NCI-H1417 (cell line): ENCODE measurements around the gene SEC14L6.

Source experiments
- DNase-seq, 3 experiments: peaks; one replicate each; lab custom pipeline; 2025; lab: John Stamatoyannopoulos, UW

Gene SEC14L6

GRCh38 chr22:30495041-30495784, 51.3 kb downstream of the SEC14L6 start:
- no peak for DNase-seq

DNA sequence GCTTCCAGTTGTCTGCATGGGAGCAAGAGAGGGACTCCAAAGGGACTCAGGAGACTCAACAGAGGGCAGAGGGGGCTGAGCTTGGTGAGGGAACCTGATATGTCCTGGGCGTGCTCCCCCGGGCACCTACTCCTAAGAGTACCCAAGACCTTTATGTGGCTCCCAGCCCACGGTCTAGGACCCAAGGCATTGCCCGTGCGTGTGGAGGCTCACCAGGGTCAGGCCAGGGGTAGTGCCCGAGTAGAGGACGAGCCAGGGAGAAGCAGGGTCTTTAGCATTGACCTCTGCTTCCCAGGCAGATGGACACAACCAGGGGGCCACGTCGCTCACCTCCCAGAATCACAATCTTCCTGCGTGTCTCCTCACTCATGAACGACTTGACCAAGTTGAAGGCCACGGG, 54.4 kb downstream of the SEC14L6 start:
- no peak for DNase-seq

DNA sequence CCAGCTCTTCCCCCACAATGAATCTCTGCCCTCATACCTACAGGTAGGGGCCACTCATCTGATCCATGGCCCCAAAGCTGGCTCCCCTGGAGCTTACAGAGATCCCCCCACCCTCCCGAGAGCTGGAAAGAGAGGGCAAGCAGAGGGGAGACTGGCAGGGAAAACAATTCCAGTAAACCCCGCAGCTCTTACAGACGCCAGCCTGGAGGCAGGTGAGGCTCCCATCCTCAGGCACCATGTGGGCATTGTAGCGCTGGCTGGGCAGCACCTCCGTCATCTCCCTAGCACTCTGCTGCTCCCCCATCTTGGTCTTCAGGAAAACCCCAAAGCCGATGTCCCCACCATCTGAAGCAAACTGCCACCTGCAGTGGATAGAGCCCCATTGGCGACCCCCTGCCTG, 55.2 kb downstream of the SEC14L6 start:
- no peak for DNase-seq

GRCh38 chr22:30490399-30490798, 56.1 kb downstream of the SEC14L6 start:
- no peak for DNase-seq

DNA sequence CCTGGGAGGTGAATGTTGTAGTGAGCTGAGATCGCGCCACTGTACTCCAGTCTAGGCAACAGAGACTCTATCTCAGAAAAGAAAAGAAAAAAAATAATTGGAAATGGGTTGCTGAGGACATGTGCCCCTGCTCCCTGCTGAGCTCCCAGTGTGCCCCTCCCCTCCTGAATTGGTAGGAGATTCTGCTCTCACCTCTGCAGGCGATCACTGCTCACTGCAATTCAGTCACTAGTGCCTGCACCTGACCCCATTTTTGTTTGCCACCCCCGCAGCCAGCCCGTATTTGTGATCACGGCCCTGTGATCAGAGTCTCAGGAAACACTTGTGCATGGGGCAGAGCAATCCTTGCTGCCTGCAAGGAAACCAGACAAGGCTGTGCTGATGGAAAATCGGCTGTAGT, 58.4 kb downstream of the SEC14L6 start:
- DNase-seq: no peak

- no peak for DNase-seq
Measured at GRCh38 chr22:30486661-30487115, 59.9 kb downstream of the SEC14L6 start.

- DNase-seq: no peak
Measured at GRCh38 chr22:30486118-30486517, 60.4 kb downstream of the SEC14L6 start.

DNA sequence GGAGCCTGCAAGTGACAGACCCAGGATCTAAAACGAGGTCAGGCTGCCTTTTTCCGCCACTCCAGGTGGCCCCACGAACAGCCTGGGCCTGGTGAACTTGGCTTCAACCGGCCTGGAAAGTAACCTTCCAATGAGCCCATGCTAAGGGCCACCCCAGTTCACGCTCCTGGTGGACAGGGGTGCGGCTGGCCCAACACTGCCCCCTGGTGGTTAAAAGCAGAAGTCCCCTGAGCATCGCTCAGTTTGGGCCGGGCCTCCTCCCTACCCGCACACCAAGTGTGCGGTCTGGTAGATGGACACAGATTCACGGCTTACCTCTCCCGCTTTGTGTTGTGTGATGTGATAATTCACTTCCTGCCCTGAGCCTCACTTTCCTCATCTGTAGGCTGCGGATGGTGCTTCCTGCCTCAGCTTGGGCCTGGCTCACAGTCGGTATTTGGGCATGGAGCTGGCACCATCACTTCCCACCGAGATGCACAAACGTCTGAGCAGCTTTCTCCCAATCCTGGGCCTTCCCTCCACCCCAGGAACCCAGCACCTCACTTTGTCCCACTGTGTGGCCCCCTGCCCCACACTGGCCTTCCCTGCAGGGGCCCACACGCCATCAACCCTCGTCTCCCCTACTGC, 61.1 kb downstream of the SEC14L6 start:
- peak; percentile 0 to 46 (median 27) for DNase-seq

DNA sequence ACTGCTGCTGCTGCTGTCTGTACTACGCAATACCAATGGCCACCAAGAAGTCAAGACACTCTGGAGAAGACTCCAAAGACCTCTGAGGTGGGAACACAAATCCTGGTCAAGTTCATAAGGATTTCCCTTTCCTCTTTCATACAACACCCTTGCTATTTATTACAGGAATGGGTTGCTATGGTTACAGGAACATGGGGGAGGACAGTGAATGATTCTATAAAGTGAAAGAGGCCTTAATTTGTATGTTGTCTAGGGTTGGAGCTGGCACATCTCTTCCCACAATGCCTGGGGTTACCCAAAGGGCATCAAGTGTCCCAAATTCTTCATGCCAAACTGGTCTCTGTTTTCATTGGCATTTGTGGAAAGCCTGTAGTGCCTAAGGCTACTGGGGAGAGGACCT, 63.4 kb downstream of the SEC14L6 start:
- DNase-seq: no peak

DNA sequence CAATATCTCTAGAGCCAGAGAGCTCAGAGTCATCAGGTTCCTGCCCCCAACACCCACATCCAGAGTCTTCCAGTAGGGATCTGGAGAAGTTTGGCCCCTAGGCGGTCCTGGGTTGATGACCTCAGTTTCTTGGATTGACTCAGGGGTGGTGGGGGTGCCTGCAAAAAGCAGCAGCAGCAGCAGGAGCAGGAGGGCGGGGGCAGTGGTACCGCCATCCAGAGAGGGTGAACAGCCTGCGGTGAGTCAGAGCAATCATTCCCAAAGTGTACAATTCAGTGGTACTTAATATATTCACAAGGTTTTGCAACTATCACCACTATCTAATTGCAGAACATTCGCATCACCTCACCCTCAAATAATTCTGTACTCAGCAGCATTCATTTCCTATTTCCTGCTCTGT, 64.8 kb downstream of the SEC14L6 start:
- no peak for DNase-seq

- DNase-seq: no peak
Measured at GRCh38 chr22:30479981-30480380, 66.6 kb downstream of the SEC14L6 start.

DNA sequence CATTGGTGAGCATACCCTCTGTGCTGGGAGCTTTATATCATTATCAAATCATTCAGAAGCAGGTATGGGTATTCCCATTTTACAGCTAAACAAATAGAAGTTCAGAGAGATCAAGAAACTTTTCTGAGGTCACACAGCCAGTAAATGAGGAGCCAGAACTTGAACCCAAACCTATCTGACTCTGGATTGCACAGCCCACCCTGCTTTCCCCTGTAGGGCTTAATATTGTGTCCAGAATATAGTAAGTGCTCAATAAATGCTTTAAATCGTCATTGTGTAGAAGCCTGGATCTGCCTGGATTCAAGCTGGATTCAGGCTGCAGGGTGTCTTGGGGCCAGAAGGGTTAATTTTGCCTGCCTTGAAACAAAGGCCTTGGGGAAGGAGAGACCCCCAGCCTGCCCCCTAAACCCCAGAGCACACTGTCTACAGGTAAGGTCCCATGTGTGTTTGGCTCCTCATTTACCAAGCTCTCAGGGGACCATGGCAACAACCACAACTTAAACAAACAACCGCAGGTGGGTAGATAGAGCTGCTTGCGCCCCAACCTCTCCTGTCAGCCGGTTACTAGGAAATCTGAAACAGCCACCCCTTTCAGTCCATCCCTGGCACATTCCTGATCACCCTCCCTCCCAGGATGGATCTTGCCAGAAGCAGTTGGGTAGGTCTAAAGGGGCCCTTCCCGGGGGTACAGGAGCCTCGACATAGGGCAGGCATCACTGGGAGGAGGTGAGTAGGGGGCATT, 71.7 kb downstream of the SEC14L6 start:
- DNase-seq: peak; percentile 17 to 74 (median 41)

DNA sequence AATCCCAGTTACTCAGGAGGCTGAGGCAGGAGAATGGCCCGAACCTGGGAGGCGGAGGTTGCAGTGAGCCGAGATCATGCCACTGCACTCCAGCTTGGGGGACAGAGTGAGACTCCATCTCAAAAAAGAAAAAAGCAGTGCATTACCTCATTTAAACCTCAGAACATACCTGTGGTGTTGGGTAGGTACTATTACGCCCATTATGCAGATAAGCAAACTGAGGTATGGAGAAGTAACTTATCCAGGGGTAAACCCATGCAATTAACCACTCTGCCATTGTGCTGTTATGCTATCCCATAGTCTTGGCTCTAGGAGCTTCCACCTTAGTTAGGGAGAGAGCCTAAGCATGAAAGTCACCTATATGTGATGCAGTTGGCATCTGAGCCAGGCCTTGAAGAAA, 72.4 kb downstream of the SEC14L6 start:
- DNase-seq: no peak

DNA sequence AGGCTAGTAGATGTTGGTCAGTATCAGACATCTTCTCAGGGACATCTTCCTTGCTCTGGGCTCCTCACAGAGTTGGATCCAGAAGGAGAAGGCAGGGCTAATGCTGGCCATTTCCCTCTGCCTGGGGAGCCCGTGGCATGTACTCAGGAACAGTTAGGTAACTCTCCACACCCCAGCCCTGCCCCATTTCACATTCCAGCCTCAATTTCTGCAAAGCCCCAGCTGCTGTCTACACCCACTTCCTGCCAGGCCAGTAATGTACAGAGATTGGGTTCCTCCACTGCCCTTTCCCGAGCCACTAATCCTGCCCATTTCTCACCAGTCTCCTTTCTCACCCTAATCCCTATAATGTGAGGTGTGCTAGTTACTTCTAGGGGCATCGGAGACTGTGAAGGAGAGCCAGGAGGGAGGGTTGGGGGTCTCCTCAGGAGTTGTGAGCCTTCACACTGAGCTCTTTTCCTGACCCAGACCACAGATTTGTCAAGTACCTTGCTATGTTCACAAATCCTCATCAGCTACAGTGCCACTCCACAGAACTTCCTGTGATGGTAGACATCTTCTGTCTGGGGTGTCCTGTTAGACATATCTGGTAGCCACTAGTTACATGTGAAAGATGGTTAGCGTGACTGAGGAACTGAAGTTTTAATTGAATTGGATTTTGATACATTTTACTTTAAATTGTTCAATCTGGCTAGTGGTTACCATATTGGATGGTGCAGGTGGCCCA, 73.4 kb downstream of the SEC14L6 start:
- DNase-seq: no peak
